GM21526 (cell line): ENCODE data around the gene BEX1.

Experiments
- ATAC-seq: cut with Tn5 transposase; IDR thresholded peaks from one replicate; pipeline ENCODE4 v1.9.1; 2021; ENCODE audit warnings: moderate library complexity; ENCODE audit not compliant: unreplicated experiment, low FRiP score

Gene BEX1

GRCh38 chrX:103012945-103013344 lies 51.0 kb downstream of the BEX1 start:
- no peak for ATAC-seq
